HEK293 (cell line): Measurements from ENCODE around the gene CITED4.

Experiments
- CTCF ChIP-seq: fragments of 450-650 bp; formaldehyde crosslinking; IDR thresholded peaks from 2 replicates; pipeline ENCODE4 v1.5.1; 2016; ENCODE audit warnings: missing biosample characterization, missing genetic modification characterization
- HOXC10 ChIP-seq: sonication (generic); formaldehyde crosslinking; IDR thresholded peaks from 2 replicates; pipeline ENCODE4 v1.8.1; 2023; ENCODE audit warnings: mild to moderate bottlenecking, missing genetic modification reagents
- REST ChIP-seq: fragments of 450-650 bp; formaldehyde crosslinking; IDR thresholded peaks from 2 replicates; pipeline ENCODE4 v1.5.1; 2016; ENCODE audit warnings: missing biosample characterization, missing genetic modification characterization
- ZNF174 ChIP-seq: fragments of 450-650 bp; formaldehyde crosslinking; IDR thresholded peaks from 2 replicates; pipeline ENCODE4 v1.5.0; 2017; ENCODE audit warnings: missing biosample characterization, mild to moderate bottlenecking, missing genetic modification characterization
- ZNF366 ChIP-seq: fragments of 450-650 bp; formaldehyde crosslinking; conservative IDR thresholded peaks from 2 replicates; pipeline ENCODE4 v1.5.1; 2016; ENCODE audit warnings: missing biosample characterization, missing genetic modification characterization
- ZNF560 ChIP-seq: fragments of 450-650 bp; formaldehyde crosslinking; IDR thresholded peaks from 2 replicates; pipeline ENCODE4 v1.5.1; 2017; ENCODE audit warnings: missing biosample characterization, missing genetic modification characterization, borderline replicate concordance
- ZNF585B ChIP-seq: fragments of 450-650 bp; formaldehyde crosslinking; IDR thresholded peaks from 2 replicates; pipeline ENCODE4 v1.5.1; 2016; ENCODE audit warnings: missing biosample characterization, missing genetic modification characterization
- ZNF768 ChIP-seq: fragments of 450-650 bp; formaldehyde crosslinking; IDR thresholded peaks from 2 replicates; pipeline ENCODE4 v1.5.1; 2018; ENCODE audit warnings: missing biosample characterization, mild to moderate bottlenecking, missing genetic modification characterization

GRCh38 chr1:40818264-40818961, 43.8 kb downstream of the CITED4 start:
- TF ChIP-seq ZNF768 (tag by site-specific recombination) = no peak
- no peak for TF ChIP-seq ZNF560
- no peak for TF ChIP-seq ZNF366 (tag by site-specific recombination)
- TF ChIP-seq CTCF (tag by site-specific recombination) = no peak
- no peak for TF ChIP-seq ZNF174 (tag by site-specific recombination)
- TF ChIP-seq HOXC10 (CRISPR knock-in tag) = no peak
- no peak for TF ChIP-seq ZNF585B
- no peak for TF ChIP-seq REST
